AG09319 (cell line): ENCODE results near the gene SP140L.

ENCODE experiments used
- DNase-seq: peaks from one replicate; pipeline ENCODE4 v3.0.0-alpha.2; 2010; ENCODE audit warnings: low read depth; ENCODE audit errors: extremely low read depth
- TF ChIP-seq, protein P1 (sequence below): IDR thresholded peaks from 2 replicates; pipeline ENCODE4 v1.5.1; 2011; ENCODE audit warnings: low read depth, mild to moderate bottlenecking, inconsistent platforms, low read length, moderate library complexity

The SP140L gene

DNA sequence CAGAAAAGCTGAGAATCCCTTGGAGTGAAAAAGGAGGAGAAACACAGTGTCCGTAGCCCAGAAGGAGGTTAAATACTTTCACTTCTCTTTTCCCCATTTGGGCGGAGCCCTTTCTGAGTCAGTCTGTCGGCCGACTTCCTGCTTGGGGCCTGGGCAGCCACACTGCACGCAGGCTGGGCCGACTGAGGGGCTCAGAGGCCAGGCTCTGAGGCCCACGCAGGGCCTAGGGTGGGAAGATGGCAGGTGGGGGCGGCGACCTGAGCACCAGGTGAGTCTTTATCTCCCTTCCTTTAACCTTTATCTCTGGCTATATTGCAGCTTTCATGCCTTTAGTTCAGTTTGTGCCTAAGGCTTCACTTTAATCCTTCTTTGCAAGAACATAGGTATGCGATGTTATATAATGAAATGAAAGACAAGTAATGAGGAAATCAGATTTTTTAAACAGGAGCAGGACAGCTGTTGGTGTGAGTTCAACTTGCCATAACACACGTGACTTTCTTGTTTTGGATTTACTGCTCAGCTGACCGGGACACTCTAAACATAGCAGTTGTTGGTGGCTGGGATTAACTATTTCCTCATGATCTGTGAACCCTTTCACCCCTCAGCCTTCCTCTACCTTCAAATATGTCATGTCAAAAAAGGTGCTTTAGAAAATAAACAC lies 89.2 kb downstream of the SP140L start, which contains the start of gene SP100:
TSS of gene SP100 (plus strand) at position 141 of the 661 bp plus-strand sequence. CDS start at position 237, 96 bp downstream.
- DNase-seq: peak; percentile 57
- TF ChIP-seq, protein P1, sequence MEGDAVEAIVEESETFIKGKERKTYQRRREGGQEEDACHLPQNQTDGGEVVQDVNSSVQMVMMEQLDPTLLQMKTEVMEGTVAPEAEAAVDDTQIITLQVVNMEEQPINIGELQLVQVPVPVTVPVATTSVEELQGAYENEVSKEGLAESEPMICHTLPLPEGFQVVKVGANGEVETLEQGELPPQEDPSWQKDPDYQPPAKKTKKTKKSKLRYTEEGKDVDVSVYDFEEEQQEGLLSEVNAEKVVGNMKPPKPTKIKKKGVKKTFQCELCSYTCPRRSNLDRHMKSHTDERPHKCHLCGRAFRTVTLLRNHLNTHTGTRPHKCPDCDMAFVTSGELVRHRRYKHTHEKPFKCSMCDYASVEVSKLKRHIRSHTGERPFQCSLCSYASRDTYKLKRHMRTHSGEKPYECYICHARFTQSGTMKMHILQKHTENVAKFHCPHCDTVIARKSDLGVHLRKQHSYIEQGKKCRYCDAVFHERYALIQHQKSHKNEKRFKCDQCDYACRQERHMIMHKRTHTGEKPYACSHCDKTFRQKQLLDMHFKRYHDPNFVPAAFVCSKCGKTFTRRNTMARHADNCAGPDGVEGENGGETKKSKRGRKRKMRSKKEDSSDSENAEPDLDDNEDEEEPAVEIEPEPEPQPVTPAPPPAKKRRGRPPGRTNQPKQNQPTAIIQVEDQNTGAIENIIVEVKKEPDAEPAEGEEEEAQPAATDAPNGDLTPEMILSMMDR: no peak

DNA sequence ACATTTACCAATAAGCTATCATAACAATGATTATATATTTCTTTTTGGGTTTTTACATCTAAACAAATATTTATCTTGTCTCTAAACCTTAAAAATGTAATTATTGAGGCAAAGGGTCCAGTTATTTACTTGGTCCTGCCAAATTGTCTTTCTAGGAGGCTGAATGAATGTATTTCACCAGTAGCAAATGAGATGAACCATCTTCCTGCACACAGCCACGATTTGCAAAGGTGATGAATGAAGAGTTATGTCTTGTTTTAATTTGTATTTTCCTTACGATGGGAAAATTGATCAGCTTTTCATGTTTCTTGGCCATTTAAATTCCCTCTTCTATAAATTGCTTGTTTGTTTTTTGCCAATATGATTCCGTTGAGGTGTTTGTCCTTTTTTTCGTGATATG lies 90.4 kb downstream of the SP140L start:
- TF ChIP-seq, protein P1: no peak
- no peak for DNase-seq

DNA sequence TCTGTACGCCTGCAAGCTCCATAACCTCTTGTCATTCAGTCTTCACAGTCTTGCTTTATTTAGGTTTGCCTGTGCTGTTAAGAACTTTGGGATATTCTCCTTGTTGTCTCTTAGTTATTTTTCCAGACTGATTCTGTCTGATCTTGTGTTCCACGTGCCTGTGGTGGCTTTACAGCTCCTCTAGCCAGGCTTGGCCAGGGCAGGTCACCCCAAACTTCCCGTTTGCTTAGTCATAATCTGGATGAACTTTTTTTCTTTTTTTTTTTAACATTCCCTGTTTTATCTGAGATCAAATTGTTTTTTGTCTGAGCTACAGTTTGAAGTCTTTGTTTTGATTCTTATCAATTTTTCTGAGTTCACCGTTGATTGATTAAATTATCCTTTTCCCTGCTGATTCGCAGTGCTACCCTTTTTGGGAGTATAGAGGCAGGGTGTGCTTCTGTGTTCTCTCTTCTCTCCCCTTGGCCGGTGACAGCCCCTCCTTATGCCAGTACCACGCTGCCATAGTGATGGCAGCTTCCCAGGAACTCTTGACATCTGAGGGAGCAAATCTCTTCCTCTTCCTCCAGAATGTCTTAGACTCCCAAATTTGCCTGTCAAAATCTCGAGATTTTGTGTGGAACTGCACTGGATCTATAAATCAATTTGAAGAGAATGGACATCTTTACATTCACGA lies 91.5 kb downstream of the SP140L start:
- TF ChIP-seq, protein P1: no peak
- DNase-seq: no peak

DNA sequence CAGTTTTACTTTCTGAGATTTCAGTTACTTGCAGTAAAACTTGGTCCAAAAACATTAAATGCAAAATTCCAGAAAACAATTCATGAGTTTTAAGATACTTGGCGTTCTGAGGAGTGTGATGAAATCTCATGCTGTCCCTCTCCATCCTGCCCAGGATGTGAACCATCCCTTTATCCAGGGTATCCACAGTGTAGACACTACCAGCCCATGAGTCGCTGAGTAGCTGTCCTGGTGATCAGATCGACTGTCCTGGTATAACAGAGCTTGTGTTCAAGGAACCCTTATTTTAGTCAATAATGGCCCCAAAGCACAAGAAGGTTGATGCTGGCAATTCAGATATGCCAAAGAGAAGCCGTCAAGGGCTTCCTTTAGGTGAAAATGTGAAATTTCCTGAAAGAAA lies 92.2 kb downstream of the SP140L start:
- TF ChIP-seq, protein P1: no peak
- no peak for DNase-seq

DNA sequence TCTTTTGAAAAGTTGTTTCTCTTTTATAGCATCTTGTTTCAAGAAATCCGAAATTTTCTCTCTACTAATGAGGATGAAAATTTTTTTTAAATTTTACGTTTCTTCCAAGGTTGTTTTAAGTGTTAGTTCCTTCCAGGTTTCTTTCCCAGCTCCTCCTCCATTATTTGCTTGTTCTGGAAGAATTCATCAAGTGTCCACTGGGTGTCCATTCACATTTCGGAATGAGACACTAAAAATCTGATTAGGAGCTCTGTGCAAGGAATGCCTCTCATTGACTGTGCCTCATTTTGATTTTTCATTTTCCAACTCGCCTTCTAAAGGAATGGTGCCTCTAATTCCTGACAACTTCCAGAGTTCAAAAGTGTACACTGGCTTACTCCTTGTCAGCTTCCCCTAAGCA lies 95.2 kb downstream of the SP140L start:
- TF ChIP-seq, protein P1: no peak
- DNase-seq: no peak

DNA sequence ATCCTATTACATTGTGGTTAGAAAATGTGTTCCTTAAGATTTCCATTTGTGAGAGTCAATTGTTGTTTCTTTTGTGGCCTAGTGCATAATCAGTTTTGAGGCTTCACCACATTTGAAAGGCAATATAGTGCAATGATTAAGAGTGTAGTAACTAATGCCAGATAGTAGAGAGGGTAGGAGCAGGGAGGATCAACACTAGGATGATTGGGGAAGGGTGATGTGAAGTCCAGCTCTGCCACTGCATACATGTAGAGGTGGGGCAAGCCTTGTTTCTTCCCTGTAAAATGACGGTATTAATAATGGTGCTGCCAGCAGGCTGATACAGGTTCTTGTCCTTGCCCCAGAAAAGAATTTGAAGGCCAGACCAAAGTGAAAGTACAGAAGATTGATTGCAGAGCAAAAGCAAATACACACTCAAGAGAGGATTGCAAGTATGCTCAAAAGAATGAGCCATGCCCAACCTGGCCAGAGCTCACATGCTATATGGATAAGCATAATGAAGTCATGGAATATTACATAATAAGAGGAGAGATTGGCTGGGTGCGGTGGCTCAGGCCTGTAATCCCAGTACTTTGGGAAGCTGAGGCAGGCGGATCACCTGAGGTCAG lies 97.0 kb downstream of the SP140L start:
- DNase-seq: no peak
- TF ChIP-seq, protein P1: no peak

DNA sequence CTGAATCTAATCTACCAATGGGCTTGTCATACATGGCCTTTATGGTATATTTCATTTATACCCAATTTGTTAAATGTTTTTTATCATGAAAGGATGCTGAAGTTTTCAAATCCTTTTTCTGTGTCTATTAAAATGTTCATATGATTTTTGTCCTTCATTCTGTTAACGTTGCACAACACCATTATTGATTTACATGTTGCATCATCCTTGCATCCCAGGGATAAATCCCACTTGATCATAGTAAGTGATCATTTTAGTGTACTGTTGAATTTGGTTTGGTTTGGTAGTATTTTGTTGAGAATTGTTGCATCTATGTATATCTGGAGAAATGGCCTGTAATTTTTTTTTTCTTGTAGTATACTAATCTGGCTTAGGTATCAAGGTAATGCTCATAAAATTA lies 98.4 kb downstream of the SP140L start:
- TF ChIP-seq, protein P1: no peak
- no peak for DNase-seq
